Stimulated activated CD8-positive, alpha-beta memory T cell treated with anti-CD3 and anti-CD28 coated beads, Interleukin-4, amount 100 ng/mL, for 24 hours (primary cell): ENCODE results near the gene EIF5.
A peak's percentile ranks its signal among the peaks of the same experiment; 100 is the strongest.

ENCODE experiments used
- DNase-seq: peaks from one replicate; pipeline ENCODE4 v3.0.0-alpha.2; 2020; ENCODE audit warnings: low read depth

EIF5 gene

GRCh38 chr14:103333754-103334643 is at the start of gene EIF5:
Gene EIF5 (plus strand): TSS chr14:103334237. CDS start chr14:103335861, 1,624 bp downstream.
- DNase-seq: peak; percentile 98

GRCh38 chr14:103284574-103285467 is 49.2 kb upstream of the EIF5 start:
- no peak for DNase-seq

- DNase-seq: no peak
These were observed 47.6 kb upstream of the EIF5 start for GRCh38 chr14:103286460-103286859.

- DNase-seq: no peak
These were observed 46.8 kb upstream of the EIF5 start for GRCh38 chr14:103286968-103287850.

GRCh38 chr14:103288076-103288766 is 45.8 kb upstream of the EIF5 start:
- no peak for DNase-seq

- DNase-seq: no peak
These were observed 44.0 kb upstream of the EIF5 start for GRCh38 chr14:103290056-103290455.

GRCh38 chr14:103290494-103290893 is 43.5 kb upstream of the EIF5 start:
- DNase-seq: no peak

- DNase-seq: no peak
These were observed 43.1 kb upstream of the EIF5 start for GRCh38 chr14:103290961-103291360.

GRCh38 chr14:103292426-103293374 is 41.3 kb upstream of the EIF5 start:
- peak; percentile 68 for DNase-seq

GRCh38 chr14:103293465-103293864 is 40.6 kb upstream of the EIF5 start:
- no peak for DNase-seq

- no peak for DNase-seq
These were observed 39.9 kb upstream of the EIF5 start for GRCh38 chr14:103294091-103294490.

GRCh38 chr14:103296007-103296406 is 38.0 kb upstream of the EIF5 start:
- DNase-seq: no peak

- no peak for DNase-seq
These were observed 37.0 kb upstream of the EIF5 start for GRCh38 chr14:103296987-103297386.

- DNase-seq: no peak
These were observed 35.4 kb upstream of the EIF5 start for GRCh38 chr14:103298620-103299019.

- no peak for DNase-seq
These were observed 32.3 kb upstream of the EIF5 start for GRCh38 chr14:103301512-103302354.

- DNase-seq: no peak
These were observed 31.1 kb upstream of the EIF5 start for GRCh38 chr14:103302966-103303365.

- DNase-seq: no peak
These were observed 29.3 kb upstream of the EIF5 start for GRCh38 chr14:103304706-103305105.

- DNase-seq: no peak
These were observed 25.1 kb upstream of the EIF5 start for GRCh38 chr14:103308717-103309616.
